GM12873 (cell line): ENCODE results near the gene CD40.

Experiments
- CTCF ChIP-seq: IDR thresholded peaks from 2 replicates; pipeline ENCODE4 v1.5.1; 2012; ENCODE audit warnings: low read depth, mild to moderate bottlenecking, moderate library complexity, low read length, control low read depth; ENCODE audit not compliant: insufficient read depth; ENCODE audit errors: missing control alignments

The CD40 gene

GRCh38 chr20:46119547-46119946, 1.4 kb downstream of the CD40 start:
- no peak for TF ChIP-seq CTCF

GRCh38 chr20:46120136-46120535, 2.0 kb downstream of the CD40 start:
- TF ChIP-seq CTCF, result no peak

GRCh38 chr20:46121184-46121930, 3.2 kb downstream of the CD40 start:
- TF ChIP-seq CTCF, result no peak

GRCh38 chr20:46122071-46122470, 4.0 kb downstream of the CD40 start:
- no peak for TF ChIP-seq CTCF

- TF ChIP-seq CTCF, result no peak
Observed at GRCh38 chr20:46122516-46123481, 4.7 kb downstream of the CD40 start.

- no peak for TF ChIP-seq CTCF
Observed at GRCh38 chr20:46123482-46124245, 5.5 kb downstream of the CD40 start.
